ENCODE measurements around the gene MOK. TPM values are rescaled to one million over a fixed set of nuclear protein-coding genes. Genes with fewer than 3 reads are reported as not detected.

Gene MOK
- total RNA-seq, 1 experiment from 2014 or later: 2.8 TPM

DNA sequence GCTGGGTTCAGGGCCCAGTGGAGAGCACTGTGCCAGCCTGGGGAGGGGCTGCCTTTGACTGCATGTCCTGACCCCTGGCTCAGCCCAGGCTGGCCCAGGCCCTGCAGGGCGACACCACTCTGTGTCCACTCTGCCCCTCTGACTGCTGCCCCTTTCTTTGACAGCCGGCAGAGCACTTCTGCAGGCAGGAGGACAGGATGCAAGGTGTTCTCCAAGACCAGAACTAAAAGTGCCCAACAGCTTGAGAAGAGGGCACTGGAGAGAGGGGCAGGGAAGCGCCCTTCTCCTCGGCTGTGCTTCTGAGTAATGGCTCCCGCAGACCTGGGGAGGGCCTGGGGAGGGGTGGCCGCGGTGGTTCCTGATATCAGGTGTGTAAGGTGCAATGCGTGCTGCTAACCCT lies 92.6 kb downstream of the MOK start:
- Mint-ChIP-seq H3K27ac (peak overlapping the region in 1 of 3 experiments; percentile 61; a peak in 1 of 7 replicates), H3K36me3 (ENCODE audit: insufficient read depth in 1 of 3, low read depth in 3 of 3) (peaks cover 4 to 13% (median 13%) of the 10 kb centered on the region in 3 experiments; a peak in 5 of 7 replicates), H3K4me1 (peaks cover 9 to 34% of the 10 kb centered on the region in 2 experiments), H3K9me3 (no peaks in the 10 kb centered on the region), H3K27me3 (ENCODE audit: low read depth) (no peaks in the 10 kb centered on the region), H3K4me3 (no peak overlapping the region)
- H2AK5ac ChIP-seq (ENCODE audit: insufficient read length, low read length): no peak overlapping the region
- H4K91ac ChIP-seq (ENCODE audit: insufficient read length, low read depth, low read length): no peak overlapping the region
- H3K23me2 ChIP-seq (ENCODE audit: insufficient read length, low read depth, low read length, poor library complexity, severe bottlenecking): no peaks in the 10 kb centered on the region
- H3K27ac ChIP-seq (ENCODE audit: insufficient read length, low read depth, low read length): no peak overlapping the region
- H3K56ac ChIP-seq (ENCODE audit: insufficient read length, low read depth, low read length): no peak overlapping the region
- H4K5ac ChIP-seq (ENCODE audit: insufficient read length, low read depth, low read length): no peak overlapping the region
- H2BK15ac ChIP-seq (ENCODE audit: low read depth, low read length): no peak overlapping the region
- no peak overlapping the region for H2BK20ac ChIP-seq (ENCODE audit: low read depth, low read length, poor library complexity, severe bottlenecking)
- no peak overlapping the region for H2AFZ ChIP-seq (ENCODE audit: low read length)
- no peaks in the 10 kb centered on the region for H4K20me1 ChIP-seq (ENCODE audit: control insufficient read depth, insufficient read depth, insufficient read length)
- no peaks in the 10 kb centered on the region for H3K4me1 ChIP-seq (ENCODE audit: insufficient read depth, low read length)
- no peak overlapping the region for H3K4ac ChIP-seq (ENCODE audit: low read depth, low read length)
- TF ChIP-seq, protein P1, sequence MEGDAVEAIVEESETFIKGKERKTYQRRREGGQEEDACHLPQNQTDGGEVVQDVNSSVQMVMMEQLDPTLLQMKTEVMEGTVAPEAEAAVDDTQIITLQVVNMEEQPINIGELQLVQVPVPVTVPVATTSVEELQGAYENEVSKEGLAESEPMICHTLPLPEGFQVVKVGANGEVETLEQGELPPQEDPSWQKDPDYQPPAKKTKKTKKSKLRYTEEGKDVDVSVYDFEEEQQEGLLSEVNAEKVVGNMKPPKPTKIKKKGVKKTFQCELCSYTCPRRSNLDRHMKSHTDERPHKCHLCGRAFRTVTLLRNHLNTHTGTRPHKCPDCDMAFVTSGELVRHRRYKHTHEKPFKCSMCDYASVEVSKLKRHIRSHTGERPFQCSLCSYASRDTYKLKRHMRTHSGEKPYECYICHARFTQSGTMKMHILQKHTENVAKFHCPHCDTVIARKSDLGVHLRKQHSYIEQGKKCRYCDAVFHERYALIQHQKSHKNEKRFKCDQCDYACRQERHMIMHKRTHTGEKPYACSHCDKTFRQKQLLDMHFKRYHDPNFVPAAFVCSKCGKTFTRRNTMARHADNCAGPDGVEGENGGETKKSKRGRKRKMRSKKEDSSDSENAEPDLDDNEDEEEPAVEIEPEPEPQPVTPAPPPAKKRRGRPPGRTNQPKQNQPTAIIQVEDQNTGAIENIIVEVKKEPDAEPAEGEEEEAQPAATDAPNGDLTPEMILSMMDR (conservative IDR thresholded peaks at IDR 0.05): no peak
- no peaks in the 10 kb centered on the region for H3K79me1 ChIP-seq (ENCODE audit: insufficient read depth, low read depth, low read length, poor library complexity, severe bottlenecking)
- no peaks in the 10 kb centered on the region for H3K79me2 ChIP-seq (ENCODE audit: insufficient read depth, low read length)
- H3K23ac ChIP-seq (ENCODE audit: insufficient read length, low read depth, low read length): no peak overlapping the region
- H2BK120ac ChIP-seq (ENCODE audit: low read depth, low read length, poor library complexity, severe bottlenecking): no peak overlapping the region
- H2BK5ac ChIP-seq (ENCODE audit: insufficient read length, low read length): no peak overlapping the region
- no peak overlapping the region for H2BK12ac ChIP-seq (ENCODE audit: insufficient read length, low read depth, low read length)
- H3K27me3 ChIP-seq (ENCODE audit: insufficient read depth, low read length): no peaks in the 10 kb centered on the region
- no peak overlapping the region for H3K9ac ChIP-seq (ENCODE audit: extremely low read depth, insufficient read length, low read length)
- no peaks in the 10 kb centered on the region for H3K9me3 ChIP-seq (ENCODE audit: control insufficient read depth, low read depth, low read length)
- no CpG with 5 or more reads among the region's 8 CpGs for WGBS (ENCODE audit: extremely low coverage, insufficient read length, low lambda C conversion rate)
- H3K14ac ChIP-seq (ENCODE audit: insufficient read depth, low read length): no peak overlapping the region
- no peak overlapping the region for H3K18ac ChIP-seq (ENCODE audit: insufficient read length, low read depth, low read length)
- H4K8ac ChIP-seq (replicated peaks; ENCODE audit: insufficient read length, low read depth, low read length): no peak overlapping the region
- H3T11ph ChIP-seq (ENCODE audit: low read length): no peak overlapping the region
- H3K4me2 ChIP-seq (ENCODE audit: insufficient read depth, insufficient read length, low read length): no peak overlapping the region
- DNase-seq: no peak

All from H9 (cell line).